Stimulated activated CD4-positive, alpha-beta T cell treated with anti-CD3 and anti-CD28 coated beads, Interleukin-15, amount 100 ng/mL, for 48 hours (primary cell): Measurements from ENCODE around the gene KRTAP3-3.
"Not testable (repeated sequence)": the region's sequence is repeated elsewhere in the genome, so short reads cannot be mapped to it uniquely, and the experiment has no call there.

ENCODE experiments used
- DNase-seq, 2 donors: peaks; one replicate each; pipeline ENCODE4 v3.0.0-alpha.2; 2020; ENCODE audit warnings: low read depth in 2 of 2

Gene KRTAP3-3

DNA sequence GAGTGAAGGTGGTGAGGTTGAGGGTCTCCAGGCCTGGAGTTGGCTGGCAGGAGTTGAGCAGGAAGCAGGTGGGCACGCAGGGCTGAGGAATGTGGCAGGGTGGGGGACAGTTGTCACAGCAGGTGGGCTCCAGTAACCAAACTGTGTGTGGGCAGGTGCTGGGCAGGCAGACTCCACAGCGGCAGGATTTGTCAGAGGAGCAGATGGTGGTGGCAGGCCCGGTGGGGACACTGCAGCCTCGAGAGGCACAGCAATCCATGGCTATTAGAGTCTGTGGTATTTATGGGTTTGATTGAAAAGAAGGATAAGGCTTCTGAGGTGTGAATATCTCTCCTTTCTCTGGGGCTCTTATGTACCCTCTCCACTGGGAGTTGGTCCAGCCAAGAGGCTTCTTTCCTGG lies at the start of gene KRTAP3-3:
Gene KRTAP3-3, minus strand, starts transcription at position 326 of the 400 bp plus-strand sequence. Its CDS starts 67 bp downstream, at position 259.
- no peak for DNase-seq

GRCh38 chr17:41042953-41043352 lies 49.0 kb upstream of the KRTAP3-3 start:
- no peak for DNase-seq

- not testable (repeated sequence) for DNase-seq
Observed at GRCh38 chr17:41040783-41041571, 47.0 kb upstream of the KRTAP3-3 start, which contains the start of gene KRTAP1-1. TSS of gene KRTAP1-1 (minus strand) at chr17:41041450. CDS start at chr17:41041397, 53 bp downstream.

DNA sequence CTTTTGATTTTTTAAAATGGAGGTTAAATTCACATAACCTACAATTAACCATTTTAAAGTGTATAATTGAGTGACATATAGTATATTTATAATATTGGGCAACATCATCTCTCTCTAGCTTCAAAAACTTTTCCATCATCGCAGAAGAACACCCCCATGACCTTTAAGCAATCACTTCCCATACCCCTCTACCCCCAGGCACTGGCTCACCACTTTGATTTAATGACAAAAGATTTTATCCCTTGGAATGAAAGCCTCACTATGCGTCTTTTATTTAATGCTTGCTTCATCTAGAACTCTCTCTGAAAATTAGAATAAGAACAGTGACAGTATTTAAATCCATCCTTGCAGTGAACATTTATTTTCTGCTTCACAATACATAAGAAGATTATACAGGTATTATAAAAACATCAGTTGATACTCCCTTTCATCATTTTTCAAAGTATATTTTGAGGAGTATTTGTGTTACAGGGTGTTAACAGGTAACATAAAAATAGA lies 43.9 kb upstream of the KRTAP3-3 start:
- no peak for DNase-seq

DNA sequence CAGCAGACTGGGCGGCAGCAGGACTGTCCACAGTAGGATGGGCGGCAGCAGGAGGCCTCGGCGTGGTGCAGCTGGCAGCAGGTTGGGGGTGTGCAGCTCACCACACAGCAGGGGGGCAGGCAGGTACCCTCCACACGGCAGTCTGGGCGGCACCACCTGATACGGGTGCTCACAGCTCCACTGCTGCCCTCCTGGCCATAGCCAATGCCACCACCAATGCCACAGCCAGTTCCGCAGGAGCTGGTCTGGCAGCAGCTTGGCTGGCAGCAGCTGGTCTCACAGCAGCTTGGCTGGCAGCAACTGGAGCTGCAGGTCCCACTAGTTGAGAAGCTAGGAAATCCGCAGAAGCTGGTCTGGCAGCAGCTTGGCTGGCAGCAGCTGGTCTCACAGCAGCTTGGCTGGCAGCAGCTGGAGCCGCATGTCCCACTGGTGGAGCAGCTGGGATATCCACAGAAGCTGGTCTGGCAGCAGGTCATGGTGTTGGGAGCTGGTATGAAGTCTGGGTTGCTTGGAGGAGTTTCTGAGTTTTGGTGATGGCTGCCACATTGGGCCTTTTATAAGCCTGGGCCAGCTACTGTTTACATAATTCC lies 40.5 kb upstream of the KRTAP3-3 start, which contains the start of gene KRTAP1-3:
Gene KRTAP1-3, minus strand, starts transcription at position 529 of the 590 bp plus-strand sequence. Its CDS starts 53 bp downstream, at position 476.
- not testable (repeated sequence) for DNase-seq

DNA sequence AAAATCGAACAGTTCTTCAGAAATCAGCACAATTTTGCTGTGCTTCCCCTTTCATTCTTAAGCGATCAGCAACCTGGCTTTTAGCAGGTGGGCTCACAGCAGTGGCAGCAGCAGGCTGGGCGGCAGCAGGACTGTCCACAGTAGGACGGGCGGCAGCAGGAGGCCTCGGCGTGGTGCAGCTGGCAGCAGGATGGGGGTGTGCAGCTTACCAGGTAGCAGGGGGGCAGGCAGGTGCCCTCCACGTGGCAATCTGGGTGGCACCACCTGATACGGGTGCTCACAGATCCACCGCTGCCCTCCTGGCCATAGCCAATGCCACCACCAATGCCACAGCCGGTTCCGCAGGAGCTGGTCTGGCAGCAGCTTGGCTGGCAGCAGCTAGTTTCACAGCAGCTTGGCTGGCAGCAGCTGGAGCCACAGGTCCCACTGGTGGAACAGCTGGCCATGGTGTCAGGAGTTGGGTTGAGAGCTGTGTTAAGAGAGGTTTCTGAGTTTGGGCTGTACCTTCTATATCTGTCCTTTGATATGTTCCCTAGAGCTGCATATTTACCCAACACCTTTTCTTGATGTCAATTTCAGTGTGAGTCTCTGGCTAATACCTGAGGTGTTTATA lies 35.8 kb upstream of the KRTAP3-3 start, which contains the start of gene KRTAP1-4:
Gene KRTAP1-4, minus strand, starts transcription at position 563 of the 613 bp plus-strand sequence. Its CDS starts 117 bp downstream, at position 446.
- DNase-seq, result no peak

DNA sequence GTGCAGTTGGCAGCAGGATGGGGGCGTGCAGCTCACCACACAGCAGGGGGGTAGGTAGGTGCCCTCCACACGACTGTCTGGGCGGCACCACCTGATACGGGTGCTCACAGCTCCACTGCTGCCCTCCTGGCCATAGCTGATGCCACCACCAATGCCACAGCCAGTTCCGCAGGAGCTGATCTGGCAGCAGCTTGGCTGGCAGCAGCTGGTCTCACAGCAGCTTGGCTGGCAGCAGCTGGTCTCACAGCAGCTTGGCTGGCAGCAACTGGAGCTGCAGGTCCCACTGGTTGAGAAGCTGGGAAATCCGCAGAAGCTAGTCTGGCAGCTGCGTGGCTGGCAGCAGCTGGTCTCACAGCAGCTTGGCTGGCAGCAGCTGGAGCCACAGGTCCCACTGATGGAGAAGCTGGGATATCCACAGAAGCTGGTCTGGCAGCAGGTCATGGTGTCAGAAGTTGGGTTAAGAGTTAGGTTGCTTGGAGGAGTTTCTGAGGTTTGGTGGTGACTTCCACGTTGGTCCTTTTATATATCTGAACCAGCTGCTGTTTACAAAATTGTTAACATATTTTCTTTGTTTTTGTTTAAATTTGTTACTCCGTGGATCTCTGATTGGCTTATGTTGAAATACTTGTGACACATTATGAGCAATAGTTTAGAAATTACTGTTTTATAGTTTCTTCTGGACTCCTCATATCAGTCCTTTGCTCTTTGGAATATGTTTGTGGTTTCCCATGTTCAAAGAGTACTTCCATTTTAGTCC lies 32.9 kb upstream of the KRTAP3-3 start, which contains the start of gene KRTAP1-5:
Gene KRTAP1-5, minus strand, starts transcription at position 494 of the 757 bp plus-strand sequence. Its CDS starts 53 bp downstream, at position 441.
- no peak for DNase-seq

- no peak for DNase-seq
Observed at GRCh38 chr17:41024697-41025096, 30.7 kb upstream of the KRTAP3-3 start.

- no peak for DNase-seq
Observed at GRCh38 chr17:41020336-41020735, 26.4 kb upstream of the KRTAP3-3 start.

GRCh38 chr17:41019415-41019814 lies 25.5 kb upstream of the KRTAP3-3 start:
- no peak for DNase-seq

DNA sequence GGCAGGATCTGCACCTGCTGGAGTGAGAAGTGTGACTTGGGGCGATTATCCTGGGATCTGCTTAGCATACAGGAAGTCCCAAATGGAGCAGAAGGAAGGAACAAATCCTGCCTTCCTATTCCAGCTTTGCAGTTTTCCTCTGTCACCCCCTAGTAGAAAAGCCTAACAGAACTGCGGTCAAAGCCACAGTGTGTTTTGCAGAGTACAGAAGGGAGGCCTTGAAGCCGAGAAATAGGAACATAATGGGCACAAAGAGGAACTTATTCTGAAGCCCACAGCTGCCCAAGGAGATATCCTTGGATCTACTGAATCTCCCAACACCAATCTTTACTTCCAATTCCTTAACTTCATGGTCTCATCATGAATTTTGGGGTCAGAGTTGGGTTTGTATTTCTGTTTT lies 24.6 kb upstream of the KRTAP3-3 start:
- DNase-seq, result no peak

DNA sequence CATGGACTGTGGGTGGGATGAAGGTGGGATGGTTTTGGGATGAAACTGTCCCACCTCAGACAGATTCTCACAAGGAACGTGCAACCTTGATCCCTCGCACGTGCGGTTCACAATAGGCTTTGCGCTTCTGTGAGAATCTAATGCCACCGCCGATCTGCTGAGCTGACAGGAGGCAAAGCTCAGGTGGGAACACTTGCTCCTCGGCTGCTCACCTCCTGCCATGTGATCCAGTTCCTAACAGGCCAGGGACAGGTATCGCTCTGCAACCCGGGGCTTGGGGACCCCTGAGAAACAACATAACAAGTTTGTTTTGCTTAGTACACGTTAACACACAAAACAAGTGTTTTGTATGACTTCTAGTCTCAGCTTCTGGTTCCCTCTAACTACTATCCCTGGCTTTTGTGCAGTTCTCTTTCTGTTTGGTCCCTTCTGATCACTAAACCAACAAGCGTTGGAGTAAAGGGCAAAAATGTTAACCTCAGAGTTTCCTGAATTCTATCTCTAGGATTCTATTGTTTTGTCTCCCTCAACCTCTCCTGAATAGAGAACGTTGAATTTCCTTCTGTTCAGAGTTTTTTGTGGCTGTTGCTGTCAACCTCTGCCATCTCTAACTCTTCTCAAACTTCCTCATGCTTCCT lies 22.7 kb upstream of the KRTAP3-3 start:
- DNase-seq, result no peak

DNA sequence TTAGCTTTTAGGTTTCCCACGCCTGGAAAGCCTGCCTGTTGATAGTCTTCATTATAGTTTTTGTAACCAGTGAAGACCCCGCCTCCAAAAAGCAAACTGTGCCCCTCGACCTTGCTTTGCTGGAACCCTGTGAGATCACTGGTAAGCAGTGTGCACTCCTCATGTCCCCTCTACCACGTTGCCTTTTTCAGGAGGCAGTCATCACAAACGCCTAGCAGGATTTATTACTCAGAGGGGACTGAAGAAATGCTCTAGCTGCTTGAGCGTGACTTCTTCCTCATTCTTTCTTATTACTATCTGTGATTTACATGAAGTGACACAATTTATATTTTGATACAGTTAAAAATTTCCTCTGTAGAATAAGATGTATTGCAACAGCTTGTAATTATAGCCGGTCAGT lies 21.5 kb upstream of the KRTAP3-3 start:
- DNase-seq, result no peak

DNA sequence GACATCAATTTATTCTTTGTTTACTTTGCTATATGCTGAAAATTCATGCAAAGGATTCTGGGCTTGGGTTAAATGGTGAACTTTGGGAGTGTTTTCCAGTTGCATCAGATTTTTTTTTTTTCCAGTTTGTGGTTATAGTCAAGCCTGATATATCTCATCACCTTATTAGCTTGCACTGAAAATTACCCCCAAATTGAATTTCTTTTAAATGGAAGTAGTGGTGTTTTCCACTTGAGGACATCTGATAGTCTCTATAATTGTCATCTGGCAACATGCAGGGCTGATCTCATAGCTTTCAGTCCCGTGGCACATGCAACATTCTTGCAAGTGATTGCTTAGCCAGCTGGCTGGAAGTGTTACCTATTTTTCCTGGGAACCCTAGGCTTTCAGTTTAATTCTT lies 19.6 kb upstream of the KRTAP3-3 start:
- DNase-seq, result no peak

DNA sequence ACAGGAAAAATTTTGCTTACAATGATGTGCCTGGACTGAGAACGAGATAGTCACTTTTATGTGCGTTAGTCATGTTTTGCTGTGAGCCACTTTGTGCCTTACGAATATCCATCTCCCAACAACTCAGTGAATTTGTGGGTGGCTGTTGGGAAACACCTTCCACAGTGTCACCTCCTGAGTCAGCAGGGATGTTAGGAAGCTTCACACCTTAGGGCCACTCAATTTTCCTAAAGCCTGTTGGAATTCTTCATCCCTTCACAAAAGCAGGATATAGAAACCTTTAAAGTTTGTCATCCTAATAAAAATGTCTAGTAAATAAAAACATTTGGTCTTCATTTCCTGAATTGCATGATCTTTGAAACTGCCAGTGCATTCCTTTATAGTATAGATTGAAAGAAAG lies 19.2 kb upstream of the KRTAP3-3 start:
- no peak for DNase-seq

GRCh38 chr17:41012326-41013120 lies 18.6 kb upstream of the KRTAP3-3 start:
- DNase-seq, result no peak

DNA sequence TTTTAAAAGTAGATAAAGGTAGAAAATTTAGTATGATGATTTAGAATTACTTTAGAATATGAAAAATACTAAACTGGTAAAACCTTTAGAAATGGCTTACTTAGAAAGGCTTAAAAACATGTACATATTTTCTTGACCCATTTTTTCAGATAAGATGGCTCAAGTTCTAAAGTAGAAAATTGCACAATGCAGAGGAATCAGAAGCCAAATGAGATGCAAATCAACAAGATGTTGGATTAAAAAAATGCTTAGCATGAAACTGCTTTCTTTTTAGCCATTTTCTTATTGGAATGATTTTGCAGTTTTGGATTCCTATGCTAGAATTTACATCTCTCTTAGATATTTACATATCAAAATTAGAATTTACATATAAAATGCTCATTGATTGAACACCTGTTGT lies 16.5 kb upstream of the KRTAP3-3 start:
- DNase-seq, result no peak

GRCh38 chr17:41009936-41010335 lies 16.0 kb upstream of the KRTAP3-3 start:
- DNase-seq, result no peak

DNA sequence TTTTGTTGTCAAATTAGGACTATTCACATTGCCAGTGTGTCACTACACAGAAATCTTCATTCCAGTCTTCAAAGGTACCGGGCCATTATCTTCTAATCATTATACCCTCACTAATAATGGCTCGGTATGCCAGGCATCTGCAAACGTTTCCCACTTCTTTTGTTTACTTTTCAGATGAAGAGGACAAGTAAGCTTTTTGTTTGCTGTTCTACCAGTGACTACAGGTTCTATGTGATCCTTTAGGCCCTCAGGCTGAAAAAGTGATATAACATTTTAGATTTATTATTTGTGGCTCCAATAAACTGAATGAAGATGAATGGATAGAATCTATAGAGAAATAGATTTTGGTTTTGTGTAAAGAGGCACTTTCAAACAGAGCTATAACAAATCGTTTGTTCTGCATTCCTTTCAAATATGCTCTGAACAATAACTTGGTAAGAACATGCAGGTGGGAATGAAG lies 15.4 kb upstream of the KRTAP3-3 start:
- DNase-seq, result no peak

DNA sequence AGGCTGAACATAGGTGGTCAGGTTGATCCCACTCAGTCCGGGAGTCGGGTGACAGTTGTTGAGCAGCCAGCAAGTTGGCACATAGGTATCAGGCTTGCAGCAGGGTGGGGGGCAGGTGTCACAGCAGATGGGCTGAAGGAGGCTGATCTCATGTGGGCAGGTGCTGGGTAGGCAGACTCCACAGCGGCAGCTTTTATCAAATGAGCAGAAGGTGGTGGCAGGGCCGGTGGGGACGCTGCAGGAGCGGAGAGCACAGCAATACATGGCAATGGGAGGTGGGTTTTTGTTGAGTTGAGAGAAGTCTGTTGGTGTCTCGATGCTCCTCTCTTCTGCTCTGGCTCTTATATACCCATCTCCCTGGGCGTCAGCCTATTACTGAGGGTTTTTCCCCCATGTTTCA lies 14.8 kb upstream of the KRTAP3-3 start, which contains the start of gene KRTAP3-1:
Gene KRTAP3-1, minus strand, starts transcription at position 318 of the 400 bp plus-strand sequence. Its CDS starts 54 bp downstream, at position 264.
- DNase-seq, result no peak
